Stimulated activated CD4-positive, alpha-beta T cell treated with anti-CD3 and anti-CD28 coated beads, Interleukin-1b, Interleukin-23, amount 100 ng/mL, for 24 hours (primary cell): ENCODE results near the gene SLC25A42.
A peak's percentile ranks its signal among the peaks of the same experiment; 100 is the strongest.
"Not testable (repeated sequence)": the region's sequence is repeated elsewhere in the genome, so short reads cannot be mapped to it uniquely, and the experiment has no call there.

ENCODE experiments used
- DNase-seq, 4 experiments: peaks; one replicate each; pipeline ENCODE4 v3.0.0-alpha.2; 2020; ENCODE audit warnings: low read depth in 4 of 4, low spot score in 1 of 4

The SLC25A42 gene

GRCh38 chr19:19063183-19064097, at the start of gene SLC25A42:
SLC25A42 (plus strand) TSS chr19:19063994; CDS start chr19:19096125, 32,131 bp downstream.
- peak; percentile 91 to 97 (median 96) for DNase-seq

GRCh38 chr19:19021115-19021514, 42.7 kb upstream of the SLC25A42 start:
- DNase-seq, result no peak

GRCh38 chr19:19022380-19022961, 41.3 kb upstream of the SLC25A42 start:
- DNase-seq, result no peak

GRCh38 chr19:19023376-19023775, 40.4 kb upstream of the SLC25A42 start:
- DNase-seq, result not testable (repeated sequence)

GRCh38 chr19:19025861-19026260, 37.9 kb upstream of the SLC25A42 start:
- DNase-seq, result no peak

- DNase-seq, result no peak
Measured at GRCh38 chr19:19026299-19026971, 37.4 kb upstream of the SLC25A42 start.

- no peak for DNase-seq
Measured at GRCh38 chr19:19027228-19027627, 36.6 kb upstream of the SLC25A42 start.

GRCh38 chr19:19028526-19028925, 35.3 kb upstream of the SLC25A42 start:
- DNase-seq, result no peak

GRCh38 chr19:19031891-19032290, 31.9 kb upstream of the SLC25A42 start:
- no peak for DNase-seq

GRCh38 chr19:19032420-19033175, 31.2 kb upstream of the SLC25A42 start:
- DNase-seq, result peak; percentile 38 to 84 (median 66)

GRCh38 chr19:19033176-19033425, 30.7 kb upstream of the SLC25A42 start:
- peak in 1 of 4 experiments; percentile 2 for DNase-seq

GRCh38 chr19:19033426-19034203, 30.2 kb upstream of the SLC25A42 start, which contains the start of the genes ARMC6 and SUGP2:
ARMC6 (plus strand) TSS chr19:19033603; CDS start chr19:19034210, 607 bp downstream.
SUGP2 (minus strand) TSS chr19:19033517; CDS start chr19:19031071, 2,446 bp downstream.
- peak; percentile 67 to 80 (median 74) for DNase-seq

GRCh38 chr19:19034204-19034624, 29.6 kb upstream of the SLC25A42 start:
- DNase-seq, result peak; percentile 35 to 70 (median 46)

GRCh38 chr19:19039901-19040300, 23.9 kb upstream of the SLC25A42 start:
- DNase-seq, result no peak

- no peak for DNase-seq
Measured at GRCh38 chr19:19040417-19040816, 23.4 kb upstream of the SLC25A42 start.

GRCh38 chr19:19042732-19043280, 21.0 kb upstream of the SLC25A42 start:
- no peak for DNase-seq

- DNase-seq, result no peak
Measured at GRCh38 chr19:19043481-19043880, 20.3 kb upstream of the SLC25A42 start.

GRCh38 chr19:19043881-19044280, 19.9 kb upstream of the SLC25A42 start:
- DNase-seq, result no peak

- DNase-seq, result no peak
Measured at GRCh38 chr19:19049406-19049805, 14.4 kb upstream of the SLC25A42 start.

- DNase-seq, result no peak
Measured at GRCh38 chr19:19050104-19050503, 13.7 kb upstream of the SLC25A42 start.
